ENCODE results near the gene KCND2. TPM values are rescaled to one million over a fixed set of nuclear protein-coding genes. Genes with fewer than 3 reads are reported as not detected.
"Not testable (repeated sequence)": the region's sequence is repeated elsewhere in the genome, so short reads cannot be mapped to it uniquely, and the experiment has no call there.

KCND2 gene
- total RNA-seq, 1 donor from 2014 or later = not detected

GRCh38 chr7:120675076-120675475 is 402.1 kb downstream of the KCND2 start:
- Mint-ChIP-seq H3K9me3 (no peaks in the 10 kb centered on the region), H3K27ac (no peak overlapping the region), H3K4me3 (ENCODE audit: low read depth) (no peak overlapping the region), H3K27me3 (ENCODE audit: low read depth) (no peaks in the 10 kb centered on the region), H3K4me1 (ENCODE audit: low read depth) (no peaks in the 10 kb centered on the region), H3K36me3 (ENCODE audit: low read depth) (no peaks in the 10 kb centered on the region)
- DNase-seq (ENCODE audit: low spot score) = no peak
- intact Hi-C loops (cut with micrococcal nuclease) = no loop called here

- no peak for DNase-seq (ENCODE audit: low spot score)
- no peaks in the 10 kb centered on the region for H3K27me3 Mint-ChIP-seq (ENCODE audit: low read depth)
- H3K4me1 Mint-ChIP-seq (ENCODE audit: low read depth) = no peaks in the 10 kb centered on the region
- H3K9me3 Mint-ChIP-seq = no peaks in the 10 kb centered on the region
- H3K27ac Mint-ChIP-seq = no peak overlapping the region
- H3K4me3 Mint-ChIP-seq (ENCODE audit: low read depth) = no peak overlapping the region
- intact Hi-C loops (cut with micrococcal nuclease) = no loop called here
- H3K36me3 Mint-ChIP-seq (ENCODE audit: low read depth) = no peaks in the 10 kb centered on the region
Measured at GRCh38 chr7:120677535-120677934, 404.6 kb downstream of the KCND2 start.

GRCh38 chr7:120680985-120681384 is 408.0 kb downstream of the KCND2 start:
- Mint-ChIP-seq H3K27me3 (ENCODE audit: low read depth) (no peaks in the 10 kb centered on the region), H3K4me1 (ENCODE audit: low read depth) (no peaks in the 10 kb centered on the region), H3K36me3 (ENCODE audit: low read depth) (no peaks in the 10 kb centered on the region), H3K27ac (no peak overlapping the region), H3K9me3 (no peaks in the 10 kb centered on the region), H3K4me3 (ENCODE audit: low read depth) (no peak overlapping the region)
- intact Hi-C loops (cut with micrococcal nuclease) = no loop called here
- no peak for DNase-seq (ENCODE audit: low spot score)

- no peak for DNase-seq (ENCODE audit: low spot score)
- Mint-ChIP-seq H3K4me1 (ENCODE audit: low read depth) (no peaks in the 10 kb centered on the region), H3K27me3 (ENCODE audit: low read depth) (no peaks in the 10 kb centered on the region), H3K27ac (no peak overlapping the region), H3K4me3 (ENCODE audit: low read depth) (no peak overlapping the region), H3K36me3 (ENCODE audit: low read depth) (no peaks in the 10 kb centered on the region), H3K9me3 (no peaks in the 10 kb centered on the region)
- intact Hi-C loops (cut with micrococcal nuclease) = no loop called here
Measured at GRCh38 chr7:120684463-120684862, 411.5 kb downstream of the KCND2 start.

GRCh38 chr7:120691915-120692314 is 418.9 kb downstream of the KCND2 start:
- intact Hi-C loops (cut with micrococcal nuclease) = no loop called here
- no peaks in the 10 kb centered on the region for H3K27me3 Mint-ChIP-seq (ENCODE audit: low read depth)
- no peaks in the 10 kb centered on the region for H3K9me3 Mint-ChIP-seq
- no peak for DNase-seq (ENCODE audit: low spot score)
- no peak overlapping the region for H3K27ac Mint-ChIP-seq
- H3K4me1 Mint-ChIP-seq (ENCODE audit: low read depth) = no peaks in the 10 kb centered on the region
- H3K4me3 Mint-ChIP-seq (ENCODE audit: low read depth) = no peak overlapping the region
- H3K36me3 Mint-ChIP-seq (ENCODE audit: low read depth) = no peaks in the 10 kb centered on the region

- Mint-ChIP-seq H3K36me3 (ENCODE audit: low read depth) (no peaks in the 10 kb centered on the region), H3K27me3 (ENCODE audit: low read depth) (no peaks in the 10 kb centered on the region), H3K4me3 (ENCODE audit: low read depth) (no peak overlapping the region), H3K27ac (no peak overlapping the region), H3K9me3 (no peaks in the 10 kb centered on the region), H3K4me1 (ENCODE audit: low read depth) (no peaks in the 10 kb centered on the region)
- DNase-seq (ENCODE audit: low spot score) = no peak
- intact Hi-C loops (cut with micrococcal nuclease) = no loop called here
Measured at GRCh38 chr7:120695848-120696247, 422.9 kb downstream of the KCND2 start.

- no peak for DNase-seq (ENCODE audit: low spot score)
- no peaks in the 10 kb centered on the region for H3K27me3 Mint-ChIP-seq (ENCODE audit: low read depth)
- intact Hi-C loops (cut with micrococcal nuclease) = no loop called here
- no peak overlapping the region for H3K4me3 Mint-ChIP-seq (ENCODE audit: low read depth)
- no peaks in the 10 kb centered on the region for H3K9me3 Mint-ChIP-seq
- no peak overlapping the region for H3K27ac Mint-ChIP-seq
- no peaks in the 10 kb centered on the region for H3K4me1 Mint-ChIP-seq (ENCODE audit: low read depth)
- no peaks in the 10 kb centered on the region for H3K36me3 Mint-ChIP-seq (ENCODE audit: low read depth)
Measured at GRCh38 chr7:120700796-120701195, 427.8 kb downstream of the KCND2 start.

- not testable (repeated sequence) for H3K4me1 Mint-ChIP-seq (ENCODE audit: low read depth); H3K4me3 Mint-ChIP-seq (ENCODE audit: low read depth)
Measured at GRCh38 chr7:120702408-120702807, 429.4 kb downstream of the KCND2 start.

GRCh38 chr7:120703585-120704240 is 430.7 kb downstream of the KCND2 start:
- H3K4me3 Mint-ChIP-seq (ENCODE audit: low read depth) = no peak overlapping the region
- no peak overlapping the region for H3K27ac Mint-ChIP-seq
- intact Hi-C loops (cut with micrococcal nuclease) = no loop called here
- no peaks in the 10 kb centered on the region for H3K36me3 Mint-ChIP-seq (ENCODE audit: low read depth)
- H3K9me3 Mint-ChIP-seq = no peaks in the 10 kb centered on the region
- H3K4me1 Mint-ChIP-seq (ENCODE audit: low read depth) = no peaks in the 10 kb centered on the region
- no peak for DNase-seq (ENCODE audit: low spot score)
- H3K27me3 Mint-ChIP-seq (ENCODE audit: low read depth) = no peaks in the 10 kb centered on the region

More at GRCh38 chr7:120702408-120702807, 429.4 kb downstream of the KCND2 start:
- H3K36me3 Mint-ChIP-seq (ENCODE audit: low read depth); H3K27me3 Mint-ChIP-seq (ENCODE audit: low read depth); DNase-seq (ENCODE audit: low spot score); H3K27ac Mint-ChIP-seq; intact Hi-C loops (cut with micrococcal nuclease); H3K9me3 Mint-ChIP-seq: not testable (repeated sequence)

- no peaks in the 10 kb centered on the region for H3K36me3 Mint-ChIP-seq (ENCODE audit: low read depth)
- intact Hi-C loops (cut with micrococcal nuclease) = no loop called here
- DNase-seq (ENCODE audit: low spot score) = no peak
- H3K27me3 Mint-ChIP-seq (ENCODE audit: low read depth) = no peaks in the 10 kb centered on the region
- no peak overlapping the region for H3K27ac Mint-ChIP-seq
- no peak overlapping the region for H3K4me3 Mint-ChIP-seq (ENCODE audit: low read depth)
- no peaks in the 10 kb centered on the region for H3K9me3 Mint-ChIP-seq
- no peaks in the 10 kb centered on the region for H3K4me1 Mint-ChIP-seq (ENCODE audit: low read depth)
Measured at GRCh38 chr7:120709252-120709971, 436.4 kb downstream of the KCND2 start.

- intact Hi-C loops (cut with micrococcal nuclease) = no loop called here
- no peaks in the 10 kb centered on the region for H3K27me3 Mint-ChIP-seq (ENCODE audit: low read depth)
- H3K9me3 Mint-ChIP-seq = no peaks in the 10 kb centered on the region
- DNase-seq (ENCODE audit: low spot score) = no peak
- no peak overlapping the region for H3K27ac Mint-ChIP-seq
- no peak overlapping the region for H3K4me3 Mint-ChIP-seq (ENCODE audit: low read depth)
- H3K4me1 Mint-ChIP-seq (ENCODE audit: low read depth) = no peaks in the 10 kb centered on the region
- no peaks in the 10 kb centered on the region for H3K36me3 Mint-ChIP-seq (ENCODE audit: low read depth)
Measured at GRCh38 chr7:120709972-120710320, 437.0 kb downstream of the KCND2 start.

- Mint-ChIP-seq H3K27ac (no peak overlapping the region), H3K4me3 (ENCODE audit: low read depth) (no peak overlapping the region), H3K27me3 (ENCODE audit: low read depth) (no peaks in the 10 kb centered on the region), H3K4me1 (ENCODE audit: low read depth) (no peaks in the 10 kb centered on the region), H3K9me3 (no peaks in the 10 kb centered on the region), H3K36me3 (ENCODE audit: low read depth) (no peaks in the 10 kb centered on the region)
- no peak for DNase-seq (ENCODE audit: low spot score)
- intact Hi-C loops (cut with micrococcal nuclease) = no loop called here
Measured at GRCh38 chr7:120714945-120715344, 442.0 kb downstream of the KCND2 start.

- no peaks in the 10 kb centered on the region for H3K9me3 Mint-ChIP-seq
- intact Hi-C loops (cut with micrococcal nuclease) = no loop called here
- no peaks in the 10 kb centered on the region for H3K27me3 Mint-ChIP-seq (ENCODE audit: low read depth)
- DNase-seq (ENCODE audit: low spot score) = no peak
- no peak overlapping the region for H3K27ac Mint-ChIP-seq
- H3K4me1 Mint-ChIP-seq (ENCODE audit: low read depth) = no peaks in the 10 kb centered on the region
- no peaks in the 10 kb centered on the region for H3K36me3 Mint-ChIP-seq (ENCODE audit: low read depth)
- no peak overlapping the region for H3K4me3 Mint-ChIP-seq (ENCODE audit: low read depth)
Measured at GRCh38 chr7:120716307-120716706, 443.3 kb downstream of the KCND2 start.
